HG03439 (cell line): Measurements from ENCODE around the gene OSM.
"Not testable (repeated sequence)": the region's sequence is repeated elsewhere in the genome, so short reads cannot be mapped to it uniquely, and the experiment has no call there.

Source experiments
- ATAC-seq: cut with Tn5 transposase; IDR thresholded peaks from one replicate; pipeline ENCODE4 v1.9.1; 2021; ENCODE audit warnings: mild to moderate bottlenecking, moderate library complexity; ENCODE audit not compliant: unreplicated experiment

OSM gene

GRCh38 chr22:30245985-30246813 lies 20.5 kb downstream of the OSM start, which contains the start of gene LIF:
Gene LIF, minus strand, starts transcription at chr22:30246759. Its CDS starts 64 bp downstream, at chr22:30246695.
- ATAC-seq = no peak

GRCh38 chr22:30245181-30245984 lies 21.3 kb downstream of the OSM start:
- no peak for ATAC-seq

DNA sequence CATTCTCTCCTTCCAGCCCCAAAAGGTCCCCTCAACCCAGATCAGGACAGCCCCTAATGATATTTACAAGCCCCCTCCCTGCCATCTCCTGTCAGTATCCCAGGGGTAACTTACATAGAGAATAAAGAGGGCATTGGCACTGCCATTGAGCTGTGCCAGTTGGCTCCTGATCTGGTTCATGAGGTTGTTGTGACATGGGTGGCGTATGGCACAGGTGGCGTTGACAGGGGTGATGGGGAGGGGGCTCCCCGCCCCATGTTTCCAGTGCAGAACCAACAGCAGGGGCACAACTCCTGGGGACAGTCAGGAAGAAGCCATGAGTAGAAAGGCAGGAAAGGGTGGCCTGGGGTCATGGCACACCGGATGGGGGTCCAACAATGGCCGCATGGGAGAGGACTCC lies 22.0 kb downstream of the OSM start:
- ATAC-seq = no peak

DNA sequence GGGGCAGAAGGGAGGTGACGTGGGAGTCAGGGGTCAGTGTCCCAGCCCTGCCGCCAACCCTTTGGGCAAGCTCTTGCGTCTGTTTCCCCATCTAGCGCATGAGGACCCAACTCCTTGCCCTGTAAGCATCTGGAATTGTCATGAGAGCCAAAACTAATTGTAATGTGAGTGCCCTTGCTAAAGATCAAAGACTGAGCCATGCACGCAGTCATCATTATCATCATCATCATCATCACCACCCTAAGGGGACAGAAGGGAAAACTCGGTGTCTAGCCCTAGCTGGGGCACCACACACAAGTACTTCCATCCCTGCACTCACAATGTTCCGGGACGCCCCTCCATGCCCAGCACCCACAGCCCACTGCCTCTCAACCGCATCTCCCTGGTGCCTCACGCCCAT lies 22.6 kb downstream of the OSM start:
- ATAC-seq = no peak

GRCh38 chr22:30243661-30244060 lies 23.0 kb downstream of the OSM start:
- ATAC-seq = no peak

- ATAC-seq = no peak
These were observed 24.9 kb downstream of the OSM start for GRCh38 chr22:30241576-30242371.

- ATAC-seq = no peak
These were observed 25.9 kb downstream of the OSM start for GRCh38 chr22:30240541-30241417.

DNA sequence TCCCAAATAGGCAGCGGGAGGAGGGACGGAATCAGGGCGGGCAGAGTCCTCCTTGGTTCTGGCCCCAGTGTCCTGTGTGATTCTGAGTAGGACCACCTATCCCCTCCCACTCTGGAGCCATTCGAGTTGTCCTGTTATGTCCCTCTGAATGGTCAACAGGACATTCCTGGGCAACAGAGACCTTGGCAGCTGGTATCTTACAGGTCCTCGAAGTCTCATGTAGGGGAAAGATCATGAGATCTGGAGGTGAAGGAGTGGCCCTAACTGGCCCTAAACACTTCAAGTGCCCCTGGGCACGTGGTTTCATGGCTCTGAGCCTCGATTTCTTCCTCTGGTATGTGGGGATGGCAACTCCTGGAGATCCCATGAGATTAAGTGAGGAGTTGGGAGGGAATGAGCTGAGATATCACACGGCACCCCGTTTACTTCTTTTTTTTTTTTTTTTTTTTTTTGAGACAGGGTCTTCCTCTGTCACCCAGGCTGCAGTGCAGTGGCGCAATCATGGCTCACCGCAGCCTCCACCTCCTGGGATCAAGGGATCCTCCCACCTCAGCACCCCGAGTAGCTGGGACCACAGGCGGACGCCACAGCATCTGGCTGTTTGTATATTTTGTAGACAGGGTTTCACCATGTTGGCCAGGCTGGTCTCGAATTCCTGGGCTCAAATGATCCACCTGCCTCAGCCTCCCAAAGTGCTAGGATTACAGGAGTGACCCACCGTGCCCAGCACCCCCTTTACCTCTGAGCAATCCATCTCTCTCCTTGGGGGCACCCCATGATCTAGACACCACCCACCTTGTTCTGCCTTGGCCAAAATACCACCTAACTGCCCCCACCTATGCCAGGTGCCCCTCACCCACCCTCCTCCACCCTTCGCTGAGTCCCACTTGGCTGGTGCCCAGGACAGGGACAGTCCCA lies 26.9 kb downstream of the OSM start:
- no peak for ATAC-seq

DNA sequence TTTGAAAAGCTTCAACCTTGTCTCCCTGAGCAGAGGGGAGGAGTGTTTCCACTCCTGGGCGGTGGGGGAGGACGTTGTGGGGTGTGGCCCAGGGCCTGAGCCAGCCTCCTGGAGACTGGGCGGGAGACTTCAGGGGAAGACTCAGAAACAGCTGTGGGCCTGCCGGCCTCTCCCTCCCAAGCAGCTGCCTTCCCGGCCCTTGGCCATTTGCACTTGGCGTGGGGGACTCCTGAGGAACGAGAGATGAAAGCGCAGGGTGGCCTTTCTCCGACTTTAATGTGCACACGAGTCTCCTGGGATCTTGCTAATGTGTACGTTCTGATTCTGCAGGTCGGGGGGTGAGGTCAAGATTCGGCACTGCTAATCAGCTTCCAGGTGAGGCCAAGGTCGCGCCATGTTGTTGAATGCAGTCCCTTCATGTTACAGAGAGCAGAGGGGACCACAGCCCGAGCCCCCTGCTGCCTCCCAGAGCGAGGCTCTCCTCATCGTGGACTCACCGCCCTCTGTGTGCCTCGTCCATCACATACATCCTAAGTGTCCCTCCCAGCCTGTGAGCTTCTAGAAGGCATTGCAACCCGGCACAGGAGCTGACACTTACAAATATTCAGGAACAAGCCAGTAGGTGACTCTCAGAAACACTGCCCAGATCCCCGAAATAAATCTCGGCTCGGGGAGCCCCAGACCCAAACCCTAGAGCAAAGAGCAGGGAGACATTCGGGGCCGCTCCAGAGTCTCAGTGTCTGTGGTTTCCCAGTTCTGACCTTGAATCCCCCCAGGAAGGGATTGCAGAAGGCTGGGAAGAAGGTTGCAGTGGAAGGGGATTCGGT lies 27.8 kb downstream of the OSM start:
- ATAC-seq = no peak

- no peak for ATAC-seq
These were observed 28.5 kb downstream of the OSM start for GRCh38 chr22:30238136-30238535.

DNA sequence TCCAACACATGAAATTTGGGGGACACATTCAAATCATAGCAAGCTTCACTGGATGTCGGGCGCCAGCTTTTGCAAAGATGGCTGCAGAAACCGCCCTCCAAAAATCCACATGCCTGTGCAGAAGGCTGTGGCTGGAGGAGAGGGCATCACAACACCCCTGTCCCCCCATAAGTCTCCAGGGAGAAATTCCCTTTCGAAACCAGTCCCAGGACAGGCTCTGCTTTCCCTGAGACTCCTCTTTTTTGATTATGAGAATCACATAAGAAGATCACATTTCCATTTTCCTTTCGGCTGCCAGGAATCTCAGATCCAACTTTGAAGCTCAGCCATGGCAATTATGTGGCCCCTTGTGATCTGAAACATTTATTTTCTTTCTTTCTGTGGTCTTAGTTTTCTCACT lies 29.8 kb downstream of the OSM start:
- ATAC-seq = no peak

- no peak for ATAC-seq
These were observed 30.9 kb downstream of the OSM start for GRCh38 chr22:30235687-30236170.

DNA sequence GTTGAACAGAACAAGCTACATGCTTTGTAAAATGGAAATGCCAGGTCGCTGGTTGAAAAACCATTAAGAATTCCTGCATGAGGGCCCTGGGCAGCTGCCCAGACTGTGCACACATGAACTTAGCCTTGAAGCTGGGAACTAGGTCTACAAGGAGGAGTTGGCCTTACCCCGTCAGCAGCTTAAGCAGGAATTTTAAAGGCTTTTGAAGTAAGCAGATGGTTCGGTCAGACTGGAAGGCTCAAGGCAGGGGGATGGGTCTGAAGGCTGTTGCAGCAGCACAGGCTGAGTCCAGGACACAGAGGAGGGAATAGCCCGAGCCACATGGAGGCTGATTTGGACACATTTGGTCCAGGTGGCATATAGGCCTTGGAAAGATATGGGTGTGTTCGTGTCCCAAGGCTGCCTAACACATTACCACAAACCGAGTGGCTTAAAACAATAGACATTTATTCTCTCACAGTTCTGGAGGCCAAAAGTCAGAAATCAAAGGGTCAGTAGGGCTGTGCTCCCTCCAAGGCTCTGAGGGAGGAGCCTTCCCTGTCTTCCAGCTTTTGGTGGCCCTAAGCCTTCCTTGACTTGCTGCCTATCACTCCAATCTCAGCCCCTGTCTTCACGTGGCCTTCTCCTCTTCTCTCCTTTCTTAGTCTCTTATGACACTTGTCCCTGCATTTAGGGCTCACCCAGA lies 31.7 kb downstream of the OSM start:
- ATAC-seq = no peak

DNA sequence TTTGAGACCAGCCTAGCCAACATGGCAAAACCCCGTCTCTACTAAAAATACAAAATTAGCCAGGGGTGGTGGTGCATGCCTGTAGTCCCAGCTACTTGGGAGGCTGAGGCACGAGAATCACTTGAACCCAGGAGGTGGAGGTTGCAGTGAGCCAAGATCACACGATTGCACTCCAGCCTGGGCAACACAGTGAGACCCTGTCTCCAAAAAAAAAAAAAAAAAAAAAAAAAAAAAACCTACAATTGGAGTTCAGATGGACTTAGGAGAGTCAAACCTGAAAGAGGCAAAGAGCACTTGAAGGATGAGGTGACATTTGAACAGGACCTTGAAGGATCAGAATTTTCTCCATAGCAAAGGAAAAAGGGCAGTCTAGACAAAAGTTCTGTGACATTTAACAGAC lies 32.3 kb downstream of the OSM start:
- ATAC-seq = not testable (repeated sequence)

GRCh38 chr22:30233582-30233981 lies 33.1 kb downstream of the OSM start:
- ATAC-seq = no peak

DNA sequence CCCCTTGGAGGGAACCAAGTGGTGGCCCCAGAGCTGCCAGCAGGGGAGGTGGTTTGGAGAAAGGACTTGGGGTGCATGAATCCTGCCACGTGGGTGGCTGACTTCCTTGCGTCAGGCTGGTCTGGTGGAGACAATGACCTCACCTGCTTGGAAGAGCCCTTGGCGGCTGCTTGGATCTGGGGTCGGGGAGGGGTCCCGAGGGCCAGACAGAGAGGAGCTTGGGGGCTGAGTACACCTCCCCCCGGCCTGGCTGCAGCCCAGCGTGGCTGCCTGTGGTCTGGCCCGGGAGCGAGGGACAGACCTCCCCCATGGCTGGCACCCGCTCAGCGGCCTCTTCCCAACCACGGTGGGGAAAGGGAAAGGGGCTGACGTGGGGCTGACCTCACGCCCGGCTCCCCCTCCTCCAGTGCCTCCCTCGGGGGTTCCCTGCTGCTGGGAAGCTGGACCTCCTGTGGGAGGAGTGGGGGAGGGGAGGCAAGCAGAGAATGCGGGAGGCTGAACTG lies 33.9 kb downstream of the OSM start:
- no peak for ATAC-seq

- ATAC-seq = no peak
These were observed 35.7 kb downstream of the OSM start for GRCh38 chr22:30230787-30231461.
